ELF-1 (cell line): Measurements from ENCODE around the gene MSANTD2.

Experiments
- DNase-seq: peaks from one replicate; pipeline ENCODE4 v3.0.0-alpha.2; 2016; ENCODE audit warnings: low read depth, low spot score

The MSANTD2 gene

GRCh38 chr11:124754309-124754708, 45.9 kb downstream of the MSANTD2 start:
- no peak for DNase-seq

GRCh38 chr11:124753624-124754023, 46.6 kb downstream of the MSANTD2 start:
- DNase-seq, result no peak

- no peak for DNase-seq
These were observed 47.0 kb downstream of the MSANTD2 start for GRCh38 chr11:124753205-124753604.

- no peak for DNase-seq
These were observed 47.6 kb downstream of the MSANTD2 start for GRCh38 chr11:124752471-124753102.

GRCh38 chr11:124751741-124752470, 48.3 kb downstream of the MSANTD2 start, which contains the start of gene VSIG2:
TSS of gene VSIG2 (minus strand) at chr11:124752255. CDS start at chr11:124752137, 118 bp downstream.
- peak; percentile 26 for DNase-seq

GRCh38 chr11:124751391-124751740, 48.8 kb downstream of the MSANTD2 start:
- DNase-seq, result no peak

GRCh38 chr11:124749912-124750311, 50.3 kb downstream of the MSANTD2 start:
- DNase-seq, result no peak

- no peak for DNase-seq
These were observed 51.5 kb downstream of the MSANTD2 start for GRCh38 chr11:124748481-124749343.

GRCh38 chr11:124748100-124748418, 52.1 kb downstream of the MSANTD2 start:
- DNase-seq, result no peak

GRCh38 chr11:124747406-124748099, 52.7 kb downstream of the MSANTD2 start:
- no peak for DNase-seq

GRCh38 chr11:124746621-124747243, 53.5 kb downstream of the MSANTD2 start:
- DNase-seq, result peak; percentile 91

- DNase-seq, result no peak
These were observed 54.2 kb downstream of the MSANTD2 start for GRCh38 chr11:124745835-124746620.

GRCh38 chr11:124745270-124745834, 54.9 kb downstream of the MSANTD2 start:
- no peak for DNase-seq

- DNase-seq, result no peak
These were observed 57.2 kb downstream of the MSANTD2 start for GRCh38 chr11:124743050-124743449.

- DNase-seq, result no peak
These were observed 57.7 kb downstream of the MSANTD2 start for GRCh38 chr11:124742555-124742954.

- peak; percentile 57 for DNase-seq
These were observed 59.8 kb downstream of the MSANTD2 start for GRCh38 chr11:124740277-124740882.

- peak; percentile 96 for DNase-seq
These were observed 60.5 kb downstream of the MSANTD2 start, which contains the start of gene NRGN for GRCh38 chr11:124739479-124740276. TSS of gene NRGN (plus strand) at chr11:124739942. CDS start at chr11:124740085, 143 bp downstream.

GRCh38 chr11:124738713-124739478, 61.3 kb downstream of the MSANTD2 start:
- DNase-seq, result no peak
